HUES64 (cell line): ENCODE measurements around the gene SBF1.
"Not testable (repeated sequence)": the region's sequence is repeated elsewhere in the genome, so short reads cannot be mapped to it uniquely, and the experiment has no call there.

ENCODE experiments used
- H3K27ac ChIP-seq: 2 replicates; pipeline ENCODE4 v1.7.0; 2013; ENCODE audit warnings: low read depth, low read length, inconsistent platforms
- H3K27me3 ChIP-seq: 2 replicates; pipeline ENCODE4 v1.6.1; 2013; ENCODE audit warnings: mild to moderate bottlenecking, low read length; ENCODE audit not compliant: insufficient read depth
- H3K36me3 ChIP-seq: 2 replicates; pipeline ENCODE4 v1.6.1; 2013; ENCODE audit warnings: mild to moderate bottlenecking, low read length; ENCODE audit not compliant: insufficient read depth
- H3K4me1 ChIP-seq: 2 replicates; pipeline ENCODE4 v1.6.1; 2013; ENCODE audit warnings: mild to moderate bottlenecking, low read length, moderate library complexity; ENCODE audit not compliant: insufficient read depth
- H3K4me3 ChIP-seq: 2 replicates; pipeline ENCODE4 v1.5.1; 2013; ENCODE audit warnings: mild to moderate bottlenecking, low read length, moderate library complexity
- H3K9ac ChIP-seq: 2 replicates; pipeline ENCODE4 v1.6.1; 2013; ENCODE audit warnings: mild to moderate bottlenecking, low read depth, low read length
- H3K9me3 ChIP-seq: 2 replicates; pipeline ENCODE4 v1.6.1; 2013; ENCODE audit warnings: low read depth, low read length; ENCODE audit not compliant: insufficient read depth
- WGBS: fragments of 150-250, 120-280 bp; methylation state at CpG from one replicate; pipeline ENCODE4 v1.1.7; 2013; ENCODE audit warnings: missing lambda C conversion rate; 5-methylcytosine and 5-hydroxymethylcytosine counted together

The SBF1 gene

GRCh38 chr22:50439314-50439870 lies 35.4 kb downstream of the SBF1 start:
- no peak overlapping the region for H3K9ac ChIP-seq
- no peaks in the 10 kb centered on the region for H3K9me3 ChIP-seq
- H3K27me3 ChIP-seq: no peaks in the 10 kb centered on the region
- no peaks in the 10 kb centered on the region for H3K4me1 ChIP-seq
- H3K36me3 ChIP-seq: peaks cover 56% of the 10 kb centered on the region
- H3K27ac ChIP-seq: no peak overlapping the region
- 94% methylated on average over 17 of the region's 17 CpGs for WGBS
- no peak overlapping the region for H3K4me3 ChIP-seq

GRCh38 chr22:50438305-50439275 lies 36.2 kb downstream of the SBF1 start:
- H3K36me3 ChIP-seq: peaks cover 56% of the 10 kb centered on the region
- WGBS: 91% methylated on average over 34 of the region's 34 CpGs
- H3K27me3 ChIP-seq: no peaks in the 10 kb centered on the region
- H3K4me1 ChIP-seq: no peaks in the 10 kb centered on the region
- no peaks in the 10 kb centered on the region for H3K9me3 ChIP-seq
- H3K27ac ChIP-seq: no peak overlapping the region
- no peak overlapping the region for H3K4me3 ChIP-seq
- no peak overlapping the region for H3K9ac ChIP-seq

GRCh38 chr22:50437511-50438304 lies 37.1 kb downstream of the SBF1 start:
- Histone ChIP-seq H3K9me3 (no peaks in the 10 kb centered on the region), H3K4me1 (no peaks in the 10 kb centered on the region), H3K36me3 (peaks cover 59% of the 10 kb centered on the region), H3K27me3 (no peaks in the 10 kb centered on the region), H3K27ac (no peak overlapping the region), H3K9ac (no peak overlapping the region), H3K4me3 (no peak overlapping the region)
- 92% methylated on average over 36 of the region's 36 CpGs for WGBS

GRCh38 chr22:50436841-50437341 lies 37.9 kb downstream of the SBF1 start:
- Histone ChIP-seq H3K9me3 (no peaks in the 10 kb centered on the region), H3K4me3 (no peak overlapping the region), H3K36me3 (peaks cover 67% of the 10 kb centered on the region), H3K4me1 (no peaks in the 10 kb centered on the region), H3K9ac (no peak overlapping the region), H3K27ac (no peak overlapping the region), H3K27me3 (no peaks in the 10 kb centered on the region)
- 94% methylated on average over 25 of the region's 25 CpGs for WGBS

GRCh38 chr22:50436015-50436830 lies 38.6 kb downstream of the SBF1 start:
- no peaks in the 10 kb centered on the region for H3K4me1 ChIP-seq
- H3K9me3 ChIP-seq: no peaks in the 10 kb centered on the region
- no peak overlapping the region for H3K4me3 ChIP-seq
- WGBS: 96% methylated on average over 37 of the region's 37 CpGs
- no peak overlapping the region for H3K27ac ChIP-seq
- H3K9ac ChIP-seq: no peak overlapping the region
- H3K27me3 ChIP-seq: no peaks in the 10 kb centered on the region
- H3K36me3 ChIP-seq: peaks cover 73% of the 10 kb centered on the region

GRCh38 chr22:50435291-50436014 lies 39.4 kb downstream of the SBF1 start:
- Histone ChIP-seq H3K27ac (no peak overlapping the region), H3K4me1 (no peaks in the 10 kb centered on the region), H3K9me3 (no peaks in the 10 kb centered on the region), H3K27me3 (no peaks in the 10 kb centered on the region), H3K4me3 (no peak overlapping the region), H3K36me3 (peaks cover 75% of the 10 kb centered on the region), H3K9ac (no peak overlapping the region)
- 95% methylated on average over 20 of the region's 20 CpGs for WGBS

- Histone ChIP-seq H3K36me3 (peaks cover 76% of the 10 kb centered on the region), H3K4me1 (no peaks in the 10 kb centered on the region)
These were observed 40.0 kb downstream of the SBF1 start for GRCh38 chr22:50434849-50435248.

GRCh38 chr22:50432877-50433510 lies 41.8 kb downstream of the SBF1 start:
- 97% methylated on average over 13 of the region's 24 CpGs for WGBS
- H3K9me3 ChIP-seq, H3K27me3 ChIP-seq, H3K9ac ChIP-seq, H3K4me1 ChIP-seq, H3K27ac ChIP-seq, H3K4me3 ChIP-seq: not testable (repeated sequence)
- peaks cover 75% of the 10 kb centered on the region for H3K36me3 ChIP-seq

More at GRCh38 chr22:50434849-50435248, 40.0 kb downstream of the SBF1 start:
- no peak overlapping the region for H3K4me3 ChIP-seq
- H3K27ac ChIP-seq: no peak overlapping the region
- WGBS: 95% methylated on average over 24 of the region's 24 CpGs
- no peak overlapping the region for H3K9ac ChIP-seq
- H3K27me3 ChIP-seq: no peaks in the 10 kb centered on the region
- H3K9me3 ChIP-seq: no peaks in the 10 kb centered on the region

GRCh38 chr22:50432131-50432876 lies 42.5 kb downstream of the SBF1 start:
- no peak overlapping the region for H3K4me3 ChIP-seq
- H3K27me3 ChIP-seq: no peaks in the 10 kb centered on the region
- H3K9ac ChIP-seq: no peak overlapping the region
- H3K36me3 ChIP-seq: peaks cover 72% of the 10 kb centered on the region
- H3K9me3 ChIP-seq: no peaks in the 10 kb centered on the region
- WGBS: 96% methylated on average over 35 of the region's 35 CpGs
- H3K27ac ChIP-seq: no peak overlapping the region
- no peaks in the 10 kb centered on the region for H3K4me1 ChIP-seq
